Measurements from ENCODE around the gene FOXN1. TPM values are rescaled to one million over a fixed set of nuclear protein-coding genes. Genes with fewer than 3 reads are reported as not detected.

The FOXN1 gene
- total and polyA plus RNA-seq, 2 of the 4 experiments (the other 2 are of a cell fraction): not detected

DNA sequence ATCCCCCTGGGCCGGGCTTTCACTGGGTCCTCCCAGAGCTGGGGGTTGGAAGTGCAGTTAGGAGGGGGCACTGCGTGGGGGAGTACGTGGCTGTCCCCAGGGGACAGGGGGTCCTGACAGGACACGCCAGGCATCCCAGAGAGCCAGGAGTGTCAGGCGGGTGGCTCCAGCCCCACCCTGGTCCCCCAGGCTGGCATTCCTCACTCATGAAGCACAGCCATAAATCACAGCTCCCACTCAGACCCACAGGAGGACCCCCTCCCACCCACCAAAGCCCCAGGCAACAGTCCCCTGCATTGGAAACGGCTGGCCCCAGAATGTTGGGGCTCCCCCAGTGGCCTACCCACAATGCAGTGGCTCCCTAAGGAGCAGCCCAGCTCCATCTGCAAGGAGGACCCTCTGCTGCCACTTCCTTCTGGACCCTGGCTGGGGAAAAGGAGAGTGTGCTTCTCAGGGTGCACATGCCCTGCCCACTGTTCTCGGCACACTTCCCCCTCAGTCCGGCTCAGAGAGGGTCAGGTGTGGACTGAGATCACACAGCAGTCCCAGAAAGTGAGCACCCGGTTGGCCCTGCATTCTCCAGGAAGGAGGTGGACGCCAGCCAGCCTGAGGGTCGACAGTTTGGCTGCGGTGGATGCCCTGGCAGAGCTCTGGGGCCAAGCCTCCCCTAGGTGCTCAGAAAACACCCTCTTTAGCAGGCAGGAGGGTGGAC, 7.3 kb upstream of the FOXN1 start:
- dilution Hi-C loops (cut with HindIII; ENCODE audit: low sequenced_read_pairs, unreplicated experiment): no loop called here

More for the DNA sequence above, 7.3 kb upstream of the FOXN1 start:
- no peak overlapping the region for H2AK9ac ChIP-seq (replicated peaks; ENCODE audit: low read depth, low read length, poor library complexity)
- no peak overlapping the region for H2AFZ ChIP-seq (replicated peaks; ENCODE audit: low read length, poor library complexity)
- DNase-seq (no peak), ATAC-seq (ENCODE audit: low read depth) (no peak)
- H3K27ac ChIP-seq (ENCODE audit: insufficient read depth, low read length): no peak overlapping the region
- no peak overlapping the region for H3K23ac ChIP-seq (ENCODE audit: low read depth, low read length)
- H3K9ac ChIP-seq (ENCODE audit: low read depth, low read length): no peak overlapping the region
- POLR2A ChIA-PET (ENCODE audit: unreplicated experiment): no interaction called here
- no peak overlapping the region for H4K8ac ChIP-seq (ENCODE audit: low read depth in 2 of 2, low read length in 2 of 2)
- no peaks in the 10 kb centered on the region; the same call in 1 of the 2 replicates for H3K4me1 ChIP-seq (ENCODE audit: control insufficient read depth, insufficient read depth, low read length)
- no peak overlapping the region for H3K56ac ChIP-seq (ENCODE audit: extremely low read depth, insufficient read depth, low read length)
- BruUV-seq (replicated peaks): no TSS peak
- CTCF ChIA-PET: no interaction called here
- H4K5ac ChIP-seq (ENCODE audit: low read depth, low read length): no peak overlapping the region
- no peak overlapping the region for H3K4me2 ChIP-seq (ENCODE audit: low read depth, low read length)
- H3K27me3 ChIP-seq (ENCODE audit: control insufficient read depth, insufficient read depth, low read length): peaks cover 42% of the 10 kb centered on the region
- TF ChIP-seq NFE2L2 (IDR thresholded peaks at IDR 0.05; ENCODE audit: low read depth, low read length) (no peak), BHLHE40 (IDR thresholded peaks at IDR 0.05; ENCODE audit: low read depth, low read length) (no peak)
- TF ChIP-seq, protein P1, sequence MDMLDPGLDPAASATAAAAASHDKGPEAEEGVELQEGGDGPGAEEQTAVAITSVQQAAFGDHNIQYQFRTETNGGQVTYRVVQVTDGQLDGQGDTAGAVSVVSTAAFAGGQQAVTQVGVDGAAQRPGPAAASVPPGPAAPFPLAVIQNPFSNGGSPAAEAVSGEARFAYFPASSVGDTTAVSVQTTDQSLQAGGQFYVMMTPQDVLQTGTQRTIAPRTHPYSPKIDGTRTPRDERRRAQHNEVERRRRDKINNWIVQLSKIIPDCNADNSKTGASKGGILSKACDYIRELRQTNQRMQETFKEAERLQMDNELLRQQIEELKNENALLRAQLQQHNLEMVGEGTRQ (IDR thresholded peaks at IDR 0.05; ENCODE audit: low read depth, low read length): no peak
- H3K9me3 ChIP-seq (ENCODE audit: control insufficient read depth, insufficient read depth, low read length): no peaks in the 10 kb centered on the region
- no peak overlapping the region for H2BK120ac ChIP-seq (ENCODE audit: low read depth, low read length)
- H3K79me1 ChIP-seq (ENCODE audit: low read depth in 1 of 2, low read length in 2 of 2): no peaks in the 10 kb centered on the region
- H3K9me1 ChIP-seq (ENCODE audit: insufficient read depth, low read length): no peaks in the 10 kb centered on the region
- intact Hi-C loops (cut with micrococcal nuclease): no loop called here
- H2BK20ac ChIP-seq (ENCODE audit: low read depth, low read length): no peak overlapping the region
- no peak overlapping the region for H3K18ac ChIP-seq (ENCODE audit: low read depth, low read length)
- H3K36me3 ChIP-seq (ENCODE audit: control insufficient read depth, insufficient read depth, low read length): no peaks in the 10 kb centered on the region
- in situ Hi-C loops (cut with MboI; ENCODE audit: low sequenced_read_pairs): loop anchor here (5.0 to 10.0 kb wide), 2 partner anchors 38 to 116 kb away; partner anchors contain the start of gene RSKR
- H2BK15ac ChIP-seq (ENCODE audit: low read depth, low read length): no peak overlapping the region
- H2BK5ac ChIP-seq (ENCODE audit: low read depth, low read length, poor library complexity, severe bottlenecking): no peak overlapping the region
- H2AK5ac ChIP-seq (ENCODE audit: low read depth, low read length): no peak overlapping the region
- H3K14ac ChIP-seq (replicated peaks; ENCODE audit: low read depth, low read length): no peak overlapping the region
- H4K91ac ChIP-seq (ENCODE audit: insufficient read depth, low read depth, low read length): no peak overlapping the region
- H3K4ac ChIP-seq (ENCODE audit: low read depth, low read length): no peak overlapping the region
- 0 out of 2 replicates have a peak, but pooled peaks cover 5% of the 10 kb centered on the region for H4K20me1 ChIP-seq (ENCODE audit: insufficient read depth, low read length)
- no peak overlapping the region for H3K4me3 ChIP-seq (ENCODE audit: insufficient read depth, low read depth, low read length)
- WGBS, 2 experiments (ENCODE audit: extremely low coverage in 2 of 2, insufficient read length in 1 of 2): 50% methylated on average over 2 of the region's 12 CpGs; no CpG with 5 or more reads in 1 of the 2 experiments
